ENCODE measurements around the gene UTP15.

- TF ChIP-seq CTCF (IDR thresholded peaks at IDR 0.05; ENCODE audit: insufficient read depth, low read length) (no peak), SPI1 (IDR thresholded peaks at IDR 0.05; ENCODE audit: borderline replicate concordance, low read depth) (no peak), GABPA (IDR thresholded peaks at IDR 0.05; ENCODE audit: low read depth) (no peak), POLR2AphosphoS5 (IDR thresholded peaks at IDR 0.05; ENCODE audit: low read depth) (no peak)
- TF ChIP-seq, protein P1, sequence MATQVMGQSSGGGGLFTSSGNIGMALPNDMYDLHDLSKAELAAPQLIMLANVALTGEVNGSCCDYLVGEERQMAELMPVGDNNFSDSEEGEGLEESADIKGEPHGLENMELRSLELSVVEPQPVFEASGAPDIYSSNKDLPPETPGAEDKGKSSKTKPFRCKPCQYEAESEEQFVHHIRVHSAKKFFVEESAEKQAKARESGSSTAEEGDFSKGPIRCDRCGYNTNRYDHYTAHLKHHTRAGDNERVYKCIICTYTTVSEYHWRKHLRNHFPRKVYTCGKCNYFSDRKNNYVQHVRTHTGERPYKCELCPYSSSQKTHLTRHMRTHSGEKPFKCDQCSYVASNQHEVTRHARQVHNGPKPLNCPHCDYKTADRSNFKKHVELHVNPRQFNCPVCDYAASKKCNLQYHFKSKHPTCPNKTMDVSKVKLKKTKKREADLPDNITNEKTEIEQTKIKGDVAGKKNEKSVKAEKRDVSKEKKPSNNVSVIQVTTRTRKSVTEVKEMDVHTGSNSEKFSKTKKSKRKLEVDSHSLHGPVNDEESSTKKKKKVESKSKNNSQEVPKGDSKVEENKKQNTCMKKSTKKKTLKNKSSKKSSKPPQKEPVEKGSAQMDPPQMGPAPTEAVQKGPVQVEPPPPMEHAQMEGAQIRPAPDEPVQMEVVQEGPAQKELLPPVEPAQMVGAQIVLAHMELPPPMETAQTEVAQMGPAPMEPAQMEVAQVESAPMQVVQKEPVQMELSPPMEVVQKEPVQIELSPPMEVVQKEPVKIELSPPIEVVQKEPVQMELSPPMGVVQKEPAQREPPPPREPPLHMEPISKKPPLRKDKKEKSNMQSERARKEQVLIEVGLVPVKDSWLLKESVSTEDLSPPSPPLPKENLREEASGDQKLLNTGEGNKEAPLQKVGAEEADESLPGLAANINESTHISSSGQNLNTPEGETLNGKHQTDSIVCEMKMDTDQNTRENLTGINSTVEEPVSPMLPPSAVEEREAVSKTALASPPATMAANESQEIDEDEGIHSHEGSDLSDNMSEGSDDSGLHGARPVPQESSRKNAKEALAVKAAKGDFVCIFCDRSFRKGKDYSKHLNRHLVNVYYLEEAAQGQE (IDR thresholded peaks at IDR 0.05; ENCODE audit: insufficient replicate concordance, low read depth), result no peak
These were observed 41.7 kb downstream of the UTP15 start for GRCh38 chr5:73607228-73607627.

Data from HL-60 (cell line).